GM12873 (cell line): Measurements from ENCODE around the gene SCAPER.

Experiments used
- TF ChIP-seq, protein P1 (sequence below): IDR thresholded peaks from 2 replicates; pipeline ENCODE4 v1.5.1; 2012; ENCODE audit warnings: low read depth, mild to moderate bottlenecking, moderate library complexity, low read length, control low read depth; ENCODE audit not compliant: insufficient read depth; ENCODE audit errors: missing control alignments

The SCAPER gene

GRCh38 chr15:76718863-76719262 is 186.3 kb downstream of the SCAPER start:
- TF ChIP-seq, protein P1, sequence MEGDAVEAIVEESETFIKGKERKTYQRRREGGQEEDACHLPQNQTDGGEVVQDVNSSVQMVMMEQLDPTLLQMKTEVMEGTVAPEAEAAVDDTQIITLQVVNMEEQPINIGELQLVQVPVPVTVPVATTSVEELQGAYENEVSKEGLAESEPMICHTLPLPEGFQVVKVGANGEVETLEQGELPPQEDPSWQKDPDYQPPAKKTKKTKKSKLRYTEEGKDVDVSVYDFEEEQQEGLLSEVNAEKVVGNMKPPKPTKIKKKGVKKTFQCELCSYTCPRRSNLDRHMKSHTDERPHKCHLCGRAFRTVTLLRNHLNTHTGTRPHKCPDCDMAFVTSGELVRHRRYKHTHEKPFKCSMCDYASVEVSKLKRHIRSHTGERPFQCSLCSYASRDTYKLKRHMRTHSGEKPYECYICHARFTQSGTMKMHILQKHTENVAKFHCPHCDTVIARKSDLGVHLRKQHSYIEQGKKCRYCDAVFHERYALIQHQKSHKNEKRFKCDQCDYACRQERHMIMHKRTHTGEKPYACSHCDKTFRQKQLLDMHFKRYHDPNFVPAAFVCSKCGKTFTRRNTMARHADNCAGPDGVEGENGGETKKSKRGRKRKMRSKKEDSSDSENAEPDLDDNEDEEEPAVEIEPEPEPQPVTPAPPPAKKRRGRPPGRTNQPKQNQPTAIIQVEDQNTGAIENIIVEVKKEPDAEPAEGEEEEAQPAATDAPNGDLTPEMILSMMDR: no peak

DNA sequence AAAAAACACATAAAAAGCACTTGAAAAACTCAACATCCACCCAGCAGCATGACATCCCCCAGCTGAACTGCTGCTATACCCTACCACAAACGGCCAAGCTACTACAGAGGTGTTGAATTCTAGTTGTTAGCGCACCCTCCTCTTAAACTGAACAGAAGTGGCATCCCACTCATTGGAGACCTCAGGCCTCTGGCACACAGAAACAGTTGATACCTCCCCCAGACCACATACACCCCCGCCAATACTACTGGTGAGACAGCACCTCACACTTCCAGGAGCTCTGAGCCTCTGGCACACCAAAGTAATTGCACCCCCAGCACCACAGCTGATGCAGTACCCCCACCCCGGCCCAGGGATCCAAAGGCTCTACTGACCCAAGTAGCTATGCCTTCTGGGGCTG is 190.2 kb downstream of the SCAPER start:
- TF ChIP-seq, protein P1: no peak

DNA sequence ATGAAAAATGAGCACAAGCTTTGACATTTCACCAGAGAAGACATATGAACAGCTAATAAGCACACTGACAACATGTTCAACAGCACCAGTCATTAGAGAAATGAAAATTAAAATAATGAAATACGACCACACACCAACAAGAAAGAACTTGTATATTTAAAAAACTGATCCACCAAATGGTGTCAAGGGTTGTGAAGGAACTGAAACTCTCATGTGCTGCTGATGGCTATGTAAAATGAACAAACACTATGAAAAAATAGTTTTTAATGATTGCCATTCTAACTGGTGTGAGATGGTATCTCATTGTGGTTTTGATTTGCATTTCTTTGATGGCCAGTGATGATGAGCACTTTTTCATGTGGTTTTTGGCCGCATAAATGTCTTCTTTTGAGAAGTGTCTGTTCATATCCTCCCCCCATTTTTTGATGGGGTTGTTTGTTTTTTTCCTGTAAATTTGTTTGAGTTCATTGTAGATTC is 193.8 kb downstream of the SCAPER start:
- TF ChIP-seq, protein P1: no peak

DNA sequence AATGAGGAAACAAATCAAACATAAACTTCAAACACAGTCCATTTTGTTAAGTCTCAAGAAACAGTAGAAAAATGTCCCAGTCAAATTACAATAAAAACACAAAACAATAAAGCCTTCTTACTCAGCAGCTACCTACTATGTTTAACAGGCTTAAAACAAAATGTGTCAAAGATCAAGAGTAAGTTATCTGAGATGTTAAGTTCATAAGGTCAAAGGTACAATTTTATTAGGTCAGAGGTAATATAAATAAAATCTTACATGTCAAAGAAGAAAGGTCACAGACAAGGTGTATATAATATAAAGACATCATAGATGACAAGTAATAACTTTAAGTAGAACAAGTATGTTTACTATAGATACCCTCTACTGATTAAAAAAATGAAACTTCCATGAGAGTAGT is 208.3 kb downstream of the SCAPER start:
- TF ChIP-seq, protein P1: no peak

DNA sequence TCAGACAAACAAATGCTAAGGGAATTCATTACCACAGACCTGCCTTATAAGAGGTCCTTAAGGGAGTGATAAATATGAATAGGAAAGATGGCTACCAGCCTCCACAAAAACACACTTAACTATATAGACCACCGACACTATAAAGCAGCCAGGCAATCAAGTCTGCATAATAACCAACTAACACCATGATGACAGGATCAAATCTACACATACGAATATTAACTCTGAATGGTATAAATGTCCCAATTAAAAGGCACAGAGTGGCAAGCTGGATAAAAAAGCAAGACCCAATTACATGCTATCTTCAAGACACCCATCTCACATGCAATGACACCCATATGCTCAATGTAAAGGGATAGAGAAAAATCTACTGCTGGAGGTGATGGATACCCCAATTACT is 221.1 kb downstream of the SCAPER start:
- TF ChIP-seq, protein P1: no peak

DNA sequence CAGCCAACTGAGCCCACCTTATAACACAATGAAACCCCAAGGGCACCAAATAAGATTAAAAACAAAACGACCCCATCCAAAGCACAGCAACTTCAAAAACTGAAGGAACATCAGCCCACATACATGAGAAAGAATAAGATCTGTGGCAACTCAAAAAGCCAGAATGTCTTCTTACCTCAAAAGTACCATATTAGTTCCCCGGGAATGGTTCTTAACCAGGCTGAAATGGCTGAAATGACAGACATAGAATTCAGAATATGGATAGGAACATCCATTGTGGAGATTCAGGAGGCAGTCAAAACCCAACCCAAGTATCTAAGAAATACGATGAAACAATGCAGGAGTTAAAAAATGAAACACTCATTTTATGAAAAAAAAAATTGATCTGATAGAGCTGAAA is 222.3 kb downstream of the SCAPER start:
- TF ChIP-seq, protein P1: no peak

GRCh38 chr15:76682259-76682658 is 222.9 kb downstream of the SCAPER start:
- TF ChIP-seq, protein P1: no peak
